ENCODE measurements around the gene ANO1.
A peak's percentile ranks its signal among the peaks of the same experiment; 100 is the strongest.

ANO1 gene

DNA sequence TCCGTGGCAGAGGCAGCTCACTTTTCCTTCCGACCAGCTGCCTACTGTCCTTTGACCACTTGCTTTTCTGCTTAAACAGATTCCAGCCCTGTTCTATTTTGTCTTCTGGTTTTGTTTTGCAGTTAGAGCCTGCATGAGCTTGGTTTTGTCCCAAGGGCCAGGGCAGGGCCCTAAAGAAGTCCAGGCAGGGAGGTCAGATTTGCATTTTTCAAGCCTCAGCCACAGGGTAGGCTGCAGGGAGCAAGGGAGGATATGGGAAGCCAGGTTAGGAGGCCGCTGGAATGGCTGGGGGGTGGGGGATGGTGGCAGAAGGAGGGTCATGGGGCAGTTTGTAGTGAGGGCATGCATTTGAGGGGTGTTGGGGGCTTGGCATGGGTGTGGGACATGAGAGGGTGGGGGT, 148.1 kb downstream of the ANO1 start:
- no peak for DNase-seq

- DNase-seq = peak; percentile 76
Observed at GRCh38 chr11:70226967-70227366, 148.8 kb downstream of the ANO1 start.

- no peak for DNase-seq
Observed at GRCh38 chr11:70229737-70230136, 151.6 kb downstream of the ANO1 start.

GRCh38 chr11:70230151-70230839, 152.2 kb downstream of the ANO1 start:
- DNase-seq = no peak

- no peak for DNase-seq
Observed at GRCh38 chr11:70230840-70231710, 153.0 kb downstream of the ANO1 start.

DNA sequence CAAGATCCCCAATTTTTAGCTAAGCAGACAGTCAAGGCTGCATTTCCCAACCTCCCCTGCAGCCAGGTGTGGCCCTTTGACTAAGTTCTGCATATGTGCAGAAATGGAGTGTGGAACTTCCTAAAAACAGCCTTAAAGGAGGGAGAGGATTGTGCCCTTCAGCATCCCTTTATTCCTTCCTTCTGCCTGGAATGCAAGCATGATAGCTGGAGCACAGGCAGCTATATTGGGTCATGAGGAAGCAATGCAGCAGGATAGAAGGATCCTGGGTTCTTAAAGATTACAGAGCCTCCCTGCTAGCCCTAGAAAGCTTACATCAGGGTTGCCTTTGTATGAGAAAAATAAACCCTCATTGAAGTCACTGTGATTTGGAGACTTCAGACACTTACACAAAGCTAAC, 154.9 kb downstream of the ANO1 start:
- DNase-seq = no peak

DNA sequence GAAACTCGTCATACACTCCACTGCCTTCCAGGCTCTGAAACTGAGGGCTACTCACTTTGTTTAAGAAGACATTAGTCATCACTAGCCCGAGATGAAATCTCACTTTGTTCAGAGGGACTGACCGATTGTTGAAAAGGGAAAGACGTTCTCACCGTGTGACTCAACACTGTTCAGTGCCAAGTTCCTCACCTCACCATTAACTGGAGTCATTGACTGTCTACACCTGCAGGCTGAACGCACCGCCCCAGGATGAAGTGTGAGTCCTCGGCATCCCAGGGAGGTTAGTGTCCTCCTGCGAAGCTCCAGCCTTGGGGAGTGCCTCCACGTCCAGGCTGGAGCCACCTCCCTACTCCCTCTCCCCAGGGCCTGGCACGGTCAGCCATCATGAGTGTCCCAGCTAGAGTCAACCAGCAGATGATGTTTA, 155.4 kb downstream of the ANO1 start:
- no peak for DNase-seq

DNA sequence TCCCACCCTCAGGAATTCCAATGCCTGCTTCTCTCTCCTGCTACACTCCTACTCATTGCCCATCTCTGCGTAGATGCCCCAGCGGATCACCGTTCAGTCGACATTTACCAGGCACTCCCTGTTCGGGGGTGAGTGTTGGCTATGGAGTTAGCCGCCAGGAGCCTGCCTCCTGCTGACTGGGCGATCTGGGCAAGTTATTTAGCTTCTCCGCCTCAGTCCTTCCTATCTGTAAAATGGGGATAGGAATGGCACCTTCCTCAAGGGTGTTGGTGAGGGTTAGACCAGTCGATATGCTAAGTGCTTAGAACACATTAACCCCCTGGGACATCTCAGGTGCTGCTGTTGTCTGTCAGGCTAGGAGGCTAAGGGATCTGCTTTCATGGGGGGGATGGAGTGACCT, 155.8 kb downstream of the ANO1 start:
- no peak for DNase-seq
